Measurements from ENCODE around the gene CYBA.

DNA sequence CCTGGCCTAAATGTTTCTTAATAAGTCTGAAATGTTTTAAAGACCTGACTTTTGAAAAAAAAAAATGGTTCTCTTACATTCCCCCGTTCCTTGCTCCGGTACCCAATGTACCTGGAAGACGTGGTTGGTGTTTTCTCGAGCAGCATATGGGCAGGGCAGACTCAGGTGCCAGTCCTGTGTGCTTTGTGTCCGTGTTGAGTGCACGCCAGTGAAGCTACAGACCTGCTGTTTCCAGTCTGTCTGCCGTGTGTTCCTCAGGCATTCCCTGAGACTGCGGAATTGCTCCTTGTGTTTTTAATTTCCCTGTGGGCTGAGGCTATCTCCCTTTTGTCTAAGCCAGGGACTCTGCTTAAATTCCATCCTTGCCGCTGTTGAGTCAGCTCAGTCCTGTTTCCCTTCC, 24.2 kb downstream of the CYBA start:
- no peak for TF ChIP-seq CTCF (conservative IDR thresholded peaks at IDR 0.05; ENCODE audit: low read length)
- no peak for TF ChIP-seq EZH2phosphoT487 (IDR thresholded peaks at IDR 0.05; ENCODE audit: borderline replicate concordance, low read depth, low read length)
